HepG2 (cell line): ENCODE data around the gene GTF2H4. TPM values are rescaled to one million over a fixed set of nuclear protein-coding genes. Genes with fewer than 3 reads are reported as not detected.
A peak's percentile ranks its signal among the peaks of the same experiment; 100 is the strongest.

Source experiments
- ATAC-seq: fragments of 200-7000 bp; cut with Tn5 transposase; 3 replicates; pipeline ENCODE4 v1.9.1; 2020; ENCODE audit warnings: mild to moderate bottlenecking, moderate library complexity
- BruUV-seq: library from RNA; stranded (reverse); fragments of 400-500 nt; replicated peaks from 2 replicates; lab custom pipeline; 2021; lab: Mats Ljungman, UMichigan
- CTCF ChIA-PET: fragments of 300-600 bp; formaldehyde crosslinking; extraction: SDS; loops from one replicate; lab custom pipeline; 2021; ENCODE audit warnings: low total read pairs, inconsistent platforms, low intra/inter-chr PET ratio; lab: Yijun Ruan, JAX
- POLR2A ChIA-PET: fragments of 350-600 bp; sonication (Branson Sonifier 250); formaldehyde crosslinking; loops from one replicate; lab custom pipeline; 2020; ENCODE audit warnings: antibody characterized with exemption, inconsistent platforms; lab: Yijun Ruan, JAX
- DNase-seq: peaks from one replicate; pipeline ENCODE4 v3.0.0-alpha.2; 2015; ENCODE audit warnings: low spot score
- FAIRE-seq: peaks from 3 replicates; lab custom pipeline; 2011; peaks lifted over from hg19 to GRCh38; lab: Jason Lieb, UNC
- H2AFZ ChIP-seq: one replicate; pipeline ENCODE4 v1.6.1; 2011; ENCODE audit warnings: low read length, inconsistent platforms
- H3K27ac ChIP-seq: fragments of 300-600 bp; 3 replicates; pipeline ENCODE4 v1.8.0; 2011; ENCODE audit warnings: mixed run types, mild to moderate bottlenecking, mixed read lengths, low read length, inconsistent platforms; ENCODE audit not compliant: insufficient read depth; ENCODE audit errors: extremely low read length
- H3K27me3 ChIP-seq, 2 experiments: fragments of 200-600 bp in 1 of 2; 2 replicates in 1 of 2; 3 replicates in 1 of 2; pipeline versions ENCODE4 v1.6.0 to v1.8.0; 2011; ENCODE audit warnings: low read length in 2 of 2, mild to moderate bottlenecking in 2 of 2, moderate library complexity in 2 of 2, inconsistent platforms in 1 of 2; ENCODE audit not compliant: insufficient read depth in 2 of 2, control insufficient read depth in 1 of 2
- H3K36me3 ChIP-seq, 2 experiments: fragments of 200-600 bp in 1 of 2; replicated peaks in 1 of 2; 2 replicates in 1 of 2; 3 replicates in 1 of 2; pipeline versions ENCODE4 v1.5.1 to v1.8.0; 2011; ENCODE audit warnings: low read length in 2 of 2, inconsistent platforms in 1 of 2; ENCODE audit not compliant: insufficient read depth in 2 of 2, control insufficient read depth in 1 of 2
- H3K4me1 ChIP-seq: 2 replicates; pipeline ENCODE4 v1.5.1; 2012; ENCODE audit warnings: low read length, inconsistent platforms; ENCODE audit not compliant: insufficient read depth
- H3K4me2 ChIP-seq: 2 replicates; pipeline ENCODE4 v1.6.0; 2011; ENCODE audit warnings: low read depth, low read length, inconsistent platforms
- H3K4me3 ChIP-seq, 3 experiments: fragments of 200-600 bp in 1 of 3; sonication (generic), shearing (Covaris generic) in 1 of 3; replicated peaks in 1 of 3; 2 replicates each; pipeline ENCODE4 v1.5.1; 2011 to 2016; ENCODE audit warnings: low read length in 3 of 3, inconsistent platforms in 2 of 3, low read depth in 2 of 3, mild to moderate bottlenecking in 2 of 3, control low read depth in 1 of 3, mixed read lengths in 1 of 3; ENCODE audit not compliant: insufficient read depth in 1 of 3
- H3K79me2 ChIP-seq: one replicate; pipeline ENCODE4 v1.6.1; 2011; ENCODE audit warnings: low read length, inconsistent platforms; ENCODE audit not compliant: insufficient read depth
- H3K9ac ChIP-seq: 2 replicates; pipeline ENCODE4 v1.6.0; 2011; ENCODE audit warnings: mild to moderate bottlenecking, low read depth, low read length, inconsistent platforms; ENCODE audit not compliant: insufficient read depth
- H3K9me3 ChIP-seq: 2 replicates; pipeline ENCODE4 v1.5.1; 2012; ENCODE audit warnings: mild to moderate bottlenecking, low read length
- H4K20me1 ChIP-seq: 2 replicates; pipeline ENCODE4 v1.6.0; 2011; ENCODE audit warnings: inconsistent platforms, mild to moderate bottlenecking, low read length, moderate library complexity; ENCODE audit not compliant: insufficient read depth
- FOXJ3 ChIP-seq: sonication (generic); formaldehyde crosslinking; IDR thresholded peaks from 2 replicates; pipeline ENCODE4 v1.4.0; 2020; ENCODE audit warnings: missing genetic modification reagents, mild to moderate bottlenecking, borderline replicate concordance
- FUBP1 ChIP-seq: sonication (generic); formaldehyde crosslinking; IDR thresholded peaks from 2 replicates; pipeline ENCODE4 v1.5.1; 2020; ENCODE audit warnings: missing genetic modification reagents, mild to moderate bottlenecking, borderline replicate concordance
- MTA1 ChIP-seq: sonication (generic); formaldehyde crosslinking; IDR thresholded peaks from 2 replicates; pipeline ENCODE4 v1.4.0; 2020; ENCODE audit warnings: missing genetic modification reagents, mild to moderate bottlenecking, borderline replicate concordance
- NFATC3 ChIP-seq: sonication (generic); formaldehyde crosslinking; IDR thresholded peaks from 2 replicates; pipeline ENCODE4 v1.5.1; 2020; ENCODE audit warnings: mild to moderate bottlenecking, missing genetic modification reagents
- PLRG1 ChIP-seq: fragments of 450-650 bp; conservative IDR thresholded peaks from 2 replicates; pipeline ENCODE4 v1.6.1; 2016
- ZNF530 ChIP-seq: sonication (generic); formaldehyde crosslinking; IDR thresholded peaks from 2 replicates; pipeline ENCODE4 v1.5.0; 2020; ENCODE audit warnings: low read depth, mild to moderate bottlenecking, missing genetic modification reagents
- ZNF710 ChIP-seq: sonication (generic); formaldehyde crosslinking; IDR thresholded peaks from 2 replicates; pipeline ENCODE4 v1.5.0; 2020; ENCODE audit warnings: mild to moderate bottlenecking, missing genetic modification reagents, borderline replicate concordance
- ZSCAN9 ChIP-seq: IDR thresholded peaks from 2 replicates; pipeline ENCODE4 v1.6.1; 2016; ENCODE audit warnings: borderline replicate concordance
- WGBS: methylation state at CpG from one replicate; pipeline ENCODE4 v1.1.6; 2017; ENCODE audit warnings: low lambda C conversion rate; 5-methylcytosine and 5-hydroxymethylcytosine counted together
- in situ Hi-C: cut with HindIII; loops from 2 replicates; pipeline ENCODE4 v1.10.0; 2017; ENCODE audit warnings: low pct_unique_long_range_greater_than_20kb; ENCODE audit not compliant: extremely low pct_ligation_motif_present
- intact Hi-C: fragments of 100-400 bp; cut with micrococcal nuclease; formaldehyde crosslinking; loops from one replicate; pipeline ENCODE4 v1.10.0; 2022; ENCODE audit not compliant: unreplicated experiment
- polyA plus RNA-seq, 8 experiments: library from polyadenylated mRNA; depleted of rRNA in 3 of 8; stranded (reverse) in 7 of 8; unstranded in 1 of 8; fragments of >200 nt; fragmentation: Illumina TruSeq in 4 of 8; extraction: Trizol in 4 of 8; gene quantifications; 2 replicates each; pipeline versions ENCODE4 v1.2.1 to v1.2.3, GENCODE V29; 2011 to 2016; ENCODE audit warnings: low read depth in 4 of 8, missing spikeins in 1 of 8, mixed read lengths in 1 of 8; ENCODE audit not compliant: insufficient read depth in 1 of 8
- total RNA-seq, 5 experiments: library from RNA; depleted of rRNA; stranded (reverse); fragments of >200 nt; fragmentation: Illumina TruSeq; extraction: Trizol; gene quantifications; 2 replicates each; pipeline ENCODE4 v1.2.3, GENCODE V29; 2016; ENCODE audit warnings: low read depth in 1 of 5

GTF2H4 gene
- total and polyA plus RNA-seq, 2 of the 13 experiments (the other 11 are each of a cell fraction or from before 2014, with no cell fraction given): 15.9 to 49.3 TPM

GRCh38 chr6:30861257-30862048, 46.6 kb upstream of the GTF2H4 start:
- POLR2A ChIA-PET: interaction anchor here (1.1 kb wide), 1 partner anchor 52 kb away, joined by 3 read pairs; the partner anchor contains the start of gene VARS2
- Histone ChIP-seq H3K9me3 (peaks cover 13% of the 10 kb centered on the region), H3K36me3 (no peaks in the 10 kb centered on the region), H4K20me1 (no peaks in the 10 kb centered on the region), H2AFZ (no peak overlapping the region), H3K4me3 (no peak overlapping the region), H3K27ac (no peak overlapping the region), H3K79me2 (no peaks in the 10 kb centered on the region), H3K27me3 (peaks cover 0 to 25% of the 10 kb centered on the region in 2 experiments; a peak in 3 of 5 replicates), H3K4me1 (peaks cover 33% of the 10 kb centered on the region), H3K9ac (no peak overlapping the region), H3K4me2 (peak overlapping the region; percentile 6; the same call in 1 of the 2 replicates)
- in situ Hi-C loops (no loop called here), intact Hi-C loops (no loop called here)
- BruUV-seq: no TSS peak
- no peak for FAIRE-seq
- ATAC-seq: peak; percentile 65
- TF ChIP-seq ZNF710 (0 out of 2 replicates have a peak, but pooled peaks have one; percentile 15), ZSCAN9 (CRISPR knock-in tag) (no peak), MTA1 (CRISPR knock-in tag) (no peak), ZNF530 (no peak), NFATC3 (CRISPR knock-in tag) (no peak), PLRG1 (no peak), FOXJ3 (CRISPR knock-in tag) (no peak), FUBP1 (CRISPR knock-in tag) (no peak)
- CTCF ChIA-PET: no interaction called here
- 1% methylated on average over 3 of the region's 3 CpGs for WGBS
- DNase-seq: no peak
